ENCODE data around the gene ZXDC. TPM values are rescaled to one million over a fixed set of nuclear protein-coding genes. Genes with fewer than 3 reads are reported as not detected.

ZXDC gene
- total RNA-seq, 1 experiment from 2014 or later, result 33.3 TPM

GRCh38 chr3:126517986-126518778 is 42.5 kb upstream of the ZXDC start:
- in situ Hi-C loops (cut with HindIII; ENCODE audit: low pct_unique_long_range_greater_than_20kb, low sequenced_read_pairs) (no loop called here), intact Hi-C loops (cut with micrococcal nuclease; ENCODE audit: unreplicated experiment) (no loop called here)
- Histone ChIP-seq H3K4me3 (ENCODE audit: low read depth in 2 of 2, low read length in 2 of 2) (no peak overlapping the region), H3K27ac (ENCODE audit: low read length) (no peak overlapping the region), H3K4me1 (ENCODE audit: control insufficient read depth, insufficient read depth, low read length) (no peaks in the 10 kb centered on the region), H3K9me3 (ENCODE audit: control insufficient read depth, insufficient read depth, low read depth, low read length) (no peaks in the 10 kb centered on the region), H3K27me3 (ENCODE audit: control insufficient read depth, insufficient read depth, low read length) (peaks cover 6% of the 10 kb centered on the region), H3K36me3 (ENCODE audit: control insufficient read depth, insufficient read depth, low read length) (no peaks in the 10 kb centered on the region)
- ATAC-seq, result no peak
- no TSS peak for BruUV-seq (replicated peaks)
- TF ChIP-seq REST (IDR thresholded peaks at IDR 0.05; ENCODE audit: insufficient read depth in 1 of 2, low read depth in 2 of 2, low read length in 1 of 2), result no peak
- no peak for TF ChIP-seq SIN3A (IDR thresholded peaks at IDR 0.05; ENCODE audit: borderline replicate concordance, insufficient read depth, low read depth, low read length)
- TF ChIP-seq CTCF (IDR thresholded peaks at IDR 0.05), result no peak
- no peak for TF ChIP-seq POLR2AphosphoS5 (IDR thresholded peaks at IDR 0.05; ENCODE audit: low read depth, low read length)
- no peak for TF ChIP-seq TCF7L2 (IDR thresholded peaks at IDR 0.05; ENCODE audit: low read depth, low read length)
- ChIA-PET CTCF (no interaction called here), POLR2A (no interaction called here)
- DNase-seq (ENCODE audit: low read depth, low spot score), result no peak

GRCh38 chr3:126517291-126517951 is 41.7 kb upstream of the ZXDC start, which contains the start of gene UROC1:
UROC1 (minus strand) TSS chr3:126517773; CDS start chr3:126517719, 54 bp downstream.
- in situ Hi-C loops (cut with HindIII; ENCODE audit: low pct_unique_long_range_greater_than_20kb, low sequenced_read_pairs), result no loop called here
- no TSS peak for BruUV-seq (replicated peaks)
- Histone ChIP-seq H3K4me3 (ENCODE audit: low read depth in 2 of 2, low read length in 2 of 2) (no peak within 1 kb of the TSS), H3K4me1 (ENCODE audit: control insufficient read depth, insufficient read depth, low read length) (no peaks in the 10 kb centered on the region), H3K9me3 (ENCODE audit: control insufficient read depth, insufficient read depth, low read depth, low read length) (no peaks in the 10 kb centered on the region), H3K27me3 (ENCODE audit: control insufficient read depth, insufficient read depth, low read length) (no peaks in the 10 kb centered on the region; the same call in 1 of the 2 replicates), H3K27ac (ENCODE audit: low read length) (no peak within 1 kb of the TSS), H3K36me3 (ENCODE audit: control insufficient read depth, insufficient read depth, low read length) (no peaks in the 10 kb centered on the region)
- TF ChIP-seq SIN3A (IDR thresholded peaks at IDR 0.05; ENCODE audit: borderline replicate concordance, insufficient read depth, low read depth, low read length) (no peak), REST (IDR thresholded peaks at IDR 0.05; ENCODE audit: insufficient read depth in 1 of 2, low read depth in 2 of 2, low read length in 1 of 2) (no peak), POLR2AphosphoS5 (IDR thresholded peaks at IDR 0.05; ENCODE audit: low read depth, low read length) (no peak), TCF7L2 (IDR thresholded peaks at IDR 0.05; ENCODE audit: low read depth, low read length) (no peak), CTCF (IDR thresholded peaks at IDR 0.05) (no peak)
- ChIA-PET POLR2A (no interaction called here), CTCF (no interaction called here)
- DNase-seq (ENCODE audit: low read depth, low spot score), result no peak
- intact Hi-C loops (cut with micrococcal nuclease; ENCODE audit: unreplicated experiment), result no loop called here
- ATAC-seq, result no peak

Measured in Panc1 (cell line).